C4-2B (cell line): ENCODE data around the gene NFYB.

Source experiments
- ZFX ChIP-seq: fragments of 450-650 bp; IDR thresholded peaks from 2 replicates; pipeline ENCODE4 v1.6.1; 2017
- TF ChIP-seq, protein P1 (sequence below): fragments of 450-650 bp; conservative IDR thresholded peaks from 2 replicates; pipeline ENCODE4 v1.5.1; 2017; ENCODE audit warnings: mild to moderate bottlenecking

DNA sequence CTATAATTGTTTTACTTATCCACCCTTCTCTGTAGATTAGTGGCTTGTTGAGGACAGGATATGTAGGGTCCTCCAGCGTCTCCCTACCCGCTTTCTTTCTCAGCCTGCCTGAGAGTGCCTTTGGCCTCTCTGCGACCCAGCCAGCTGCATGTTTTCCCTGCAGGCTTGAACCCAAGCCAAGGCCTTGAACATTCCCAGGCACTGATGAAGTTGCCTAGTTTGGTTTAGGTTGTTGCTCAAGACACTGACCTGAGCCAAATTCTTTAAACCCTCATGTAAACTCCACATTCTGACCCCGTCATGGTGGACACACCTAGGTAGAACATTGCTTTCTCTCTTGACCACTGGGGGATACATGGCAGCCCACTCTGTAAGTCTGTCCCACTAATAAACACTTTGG is 44.1 kb upstream of the NFYB start:
- TF ChIP-seq, protein P1, sequence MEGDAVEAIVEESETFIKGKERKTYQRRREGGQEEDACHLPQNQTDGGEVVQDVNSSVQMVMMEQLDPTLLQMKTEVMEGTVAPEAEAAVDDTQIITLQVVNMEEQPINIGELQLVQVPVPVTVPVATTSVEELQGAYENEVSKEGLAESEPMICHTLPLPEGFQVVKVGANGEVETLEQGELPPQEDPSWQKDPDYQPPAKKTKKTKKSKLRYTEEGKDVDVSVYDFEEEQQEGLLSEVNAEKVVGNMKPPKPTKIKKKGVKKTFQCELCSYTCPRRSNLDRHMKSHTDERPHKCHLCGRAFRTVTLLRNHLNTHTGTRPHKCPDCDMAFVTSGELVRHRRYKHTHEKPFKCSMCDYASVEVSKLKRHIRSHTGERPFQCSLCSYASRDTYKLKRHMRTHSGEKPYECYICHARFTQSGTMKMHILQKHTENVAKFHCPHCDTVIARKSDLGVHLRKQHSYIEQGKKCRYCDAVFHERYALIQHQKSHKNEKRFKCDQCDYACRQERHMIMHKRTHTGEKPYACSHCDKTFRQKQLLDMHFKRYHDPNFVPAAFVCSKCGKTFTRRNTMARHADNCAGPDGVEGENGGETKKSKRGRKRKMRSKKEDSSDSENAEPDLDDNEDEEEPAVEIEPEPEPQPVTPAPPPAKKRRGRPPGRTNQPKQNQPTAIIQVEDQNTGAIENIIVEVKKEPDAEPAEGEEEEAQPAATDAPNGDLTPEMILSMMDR: no peak
- no peak for TF ChIP-seq ZFX
